GM23338 (cell line): Measurements from ENCODE around the gene ZNF581. TPM values are rescaled to one million over a fixed set of nuclear protein-coding genes. Genes with fewer than 3 reads are reported as not detected.

ENCODE experiments used
- ATAC-seq: fragments of 200-7000 bp; cut with Tn5 transposase; 3 replicates; pipeline ENCODE4 v1.9.1; 2020
- DNase-seq: peaks from one replicate; pipeline ENCODE4 v3.0.0-alpha.2; 2015; ENCODE audit warnings: low spot score
- H2AFZ ChIP-seq: fragments of 200-600 bp; sonication (generic); 2 replicates; pipeline ENCODE4 v1.8.0; 2016; ENCODE audit warnings: antibody characterized with exemption, mild to moderate bottlenecking, moderate library complexity
- H3F3A ChIP-seq: fragments of 200-600 bp; sonication (generic); replicated peaks from 2 replicates; pipeline ENCODE4 v1.8.0; 2017; ENCODE audit warnings: antibody characterized with exemption, mixed run types, low read depth
- H3K27ac ChIP-seq: fragments of 200-600 bp; sonication (generic); 2 replicates; pipeline ENCODE4 v1.6.1; 2016; ENCODE audit warnings: low read depth
- H3K27me3 ChIP-seq: fragments of 200-600 bp; sonication (generic); 2 replicates; pipeline ENCODE4 v1.8.0; 2016; ENCODE audit warnings: mild to moderate bottlenecking, mixed run types, moderate library complexity; ENCODE audit not compliant: insufficient read depth
- H3K36me3 ChIP-seq: fragments of 200-600 bp; sonication (generic); 2 replicates; pipeline ENCODE4 v1.8.0; 2016; ENCODE audit warnings: mild to moderate bottlenecking; ENCODE audit not compliant: insufficient read depth
- H3K4me1 ChIP-seq: fragments of 200-600 bp; sonication (generic); 2 replicates; pipeline ENCODE4 v1.8.0; 2016; ENCODE audit warnings: mild to moderate bottlenecking, moderate library complexity; ENCODE audit not compliant: insufficient read depth
- H3K4me2 ChIP-seq: fragments of 200-600 bp; sonication (generic); 2 replicates; pipeline ENCODE4 v1.7.1; 2017; ENCODE audit warnings: mixed run types
- H3K4me3 ChIP-seq: fragments of 200-600 bp; sonication (generic); 2 replicates; pipeline ENCODE4 v1.6.1; 2016; ENCODE audit warnings: mixed run types
- H3K79me2 ChIP-seq: fragments of 200-600 bp; sonication (generic); replicated peaks from 2 replicates; pipeline ENCODE4 v1.8.0; 2017; ENCODE audit warnings: mild to moderate bottlenecking; ENCODE audit not compliant: insufficient read depth
- H3K9me2 ChIP-seq: fragments of 200-600 bp; sonication (generic); 2 replicates; pipeline ENCODE4 v1.8.0; 2017; ENCODE audit not compliant: insufficient read depth
- H4K20me1 ChIP-seq: fragments of 200-600 bp; sonication (generic); replicated peaks from 2 replicates; pipeline ENCODE4 v1.8.0; 2017; ENCODE audit warnings: mild to moderate bottlenecking; ENCODE audit not compliant: insufficient read depth
- H3K27ac Mint-ChIP-seq: 2 replicates; pipeline ENCODE4 v1.8.0; 2020; ENCODE audit warnings: inconsistent platforms, mild to moderate bottlenecking, moderate library complexity, mixed read lengths
- H3K27me3 Mint-ChIP-seq: 3 replicates; pipeline ENCODE4 v1.8.0; 2022; ENCODE audit warnings: low read depth, mild to moderate bottlenecking, moderate library complexity, mixed read lengths, inconsistent platforms; ENCODE audit not compliant: insufficient read depth, poor library complexity
- H3K36me3 Mint-ChIP-seq: 3 replicates; pipeline ENCODE4 v1.8.0; 2021; ENCODE audit warnings: low read depth, mild to moderate bottlenecking, inconsistent platforms, moderate library complexity, mixed read lengths
- H3K4me1 Mint-ChIP-seq: 3 replicates; pipeline ENCODE4 v1.8.0; 2020; ENCODE audit warnings: mild to moderate bottlenecking, inconsistent platforms, mixed read lengths
- H3K4me3 Mint-ChIP-seq: 3 replicates; pipeline ENCODE4 v1.8.0; 2021; ENCODE audit warnings: moderate library complexity, mild to moderate bottlenecking, inconsistent platforms, mixed read lengths
- H3K9me3 Mint-ChIP-seq: 3 replicates; pipeline ENCODE4 v1.8.0; 2020; ENCODE audit warnings: moderate library complexity, mild to moderate bottlenecking, inconsistent platforms, mixed read lengths
- CREB1 ChIP-seq: fragments of 250-450 bp; sonication (Bioruptor Pico); IDR thresholded peaks from 2 replicates; pipeline ENCODE4 v1.5.0; 2020; ENCODE audit warnings: low read depth, mild to moderate bottlenecking, moderate library complexity
- EZH2 ChIP-seq: fragments of 200-600 bp; sonication (generic); IDR thresholded peaks from one replicate; pipeline ENCODE4 v1.8.0; 2017; ENCODE audit warnings: antibody characterized with exemption, mild to moderate bottlenecking, low read depth; ENCODE audit not compliant: unreplicated experiment
- EZH2phosphoT487 ChIP-seq: fragments of 200-600 bp; sonication (generic); IDR thresholded peaks from one replicate; pipeline ENCODE4 v1.8.1; 2018; ENCODE audit warnings: antibody characterized with exemption; ENCODE audit not compliant: unreplicated experiment
- JUNB ChIP-seq: IDR thresholded peaks from one replicate; pipeline ENCODE4 v1.6.1; 2016; ENCODE audit warnings: antibody characterized with exemption; ENCODE audit not compliant: unreplicated experiment
- NANOG ChIP-seq: IDR thresholded peaks from 2 replicates; pipeline ENCODE4 v1.6.1; 2016; ENCODE audit warnings: antibody characterized with exemption, borderline replicate concordance
- STAT1 ChIP-seq: IDR thresholded peaks from one replicate; pipeline ENCODE4 v1.6.1; 2016; ENCODE audit warnings: antibody characterized with exemption; ENCODE audit not compliant: unreplicated experiment
- ZNF114 ChIP-seq: fragments of 250-450 bp; sonication (Bioruptor Pico); IDR thresholded peaks from 2 replicates; pipeline ENCODE4 v1.5.0; 2020; ENCODE audit warnings: mild to moderate bottlenecking, moderate library complexity
- polyA plus RNA-seq: library from polyadenylated mRNA; unstranded; fragments of >200 nt; fragmentation: Nextera tagmentation; extraction: Ambion mirVana; gene quantifications from 2 replicates; pipeline ENCODE4 v1.2.1, GENCODE V29; 2016
- total RNA-seq: library from RNA; depleted of rRNA; stranded (reverse); fragments of >200 nt; shearing (Covaris generic); gene quantifications from 2 replicates; pipeline ENCODE4 v1.2.3, GENCODE V29; 2014
- TF ChIP-seq, protein P1 (sequence below): fragments of 250-450 bp; sonication (Bioruptor Pico); IDR thresholded peaks from 2 replicates; pipeline ENCODE4 v1.5.0; 2020; ENCODE audit warnings: mild to moderate bottlenecking, moderate library complexity
- TF ChIP-seq, protein P2 (sequence below), 2 experiments: fragments of 200-600 bp in 1 of 2; sonication (generic) in 1 of 2; conservative IDR thresholded peaks; 2 replicates each; pipeline versions ENCODE4 v1.5.1 to v1.6.1; 2016 to 2017; ENCODE audit warnings: antibody characterized with exemption in 2 of 2, low read depth in 2 of 2, mild to moderate bottlenecking in 2 of 2, moderate library complexity in 1 of 2
- TF ChIP-seq, protein P3 (sequence below): IDR thresholded peaks from one replicate; pipeline ENCODE4 v1.6.1; 2018; ENCODE audit warnings: antibody characterized with exemption; ENCODE audit not compliant: unreplicated experiment

ZNF581 gene
- total and polyA plus RNA-seq, 2 experiments from 2014 or later: 48.5 to 87.6 TPM

DNA sequence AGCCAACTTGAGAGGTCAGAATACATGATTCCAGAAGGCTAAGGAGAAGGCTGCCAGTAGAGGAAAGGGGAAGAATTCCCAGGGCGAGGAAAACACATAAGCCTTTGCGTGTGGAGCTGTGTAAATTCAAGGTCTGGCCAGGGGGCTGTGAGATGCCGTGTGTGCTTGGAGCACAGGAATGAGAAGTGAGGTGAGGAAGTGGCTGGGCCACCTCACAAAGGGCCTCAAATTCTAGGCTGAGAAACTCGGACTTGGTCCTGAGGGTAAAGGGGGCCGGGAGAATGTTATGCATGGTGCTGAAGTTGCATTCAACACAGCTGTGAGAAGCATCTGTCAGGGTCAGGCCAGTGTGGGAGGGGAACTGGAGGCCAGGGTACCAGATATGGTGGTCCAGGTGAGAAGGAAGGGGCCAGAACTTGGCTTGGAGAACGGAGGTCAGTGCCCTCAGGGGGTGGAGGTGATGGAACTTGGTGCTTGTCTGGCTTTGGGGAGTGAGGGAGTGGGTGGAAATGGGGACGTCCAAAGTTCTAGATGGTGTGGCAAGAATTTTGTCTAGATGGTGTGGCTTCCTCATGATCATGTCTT, 7.5 kb upstream of the ZNF581 start:
- peaks cover 30% of the 10 kb centered on the region for H3K4me1 Mint-ChIP-seq
- Histone ChIP-seq H3K27ac (no peak overlapping the region), H3K36me3 (no peaks in the 10 kb centered on the region), H3F3A (peaks cover 25% of the 10 kb centered on the region), H3K4me3 (peak overlapping the region; percentile 84), H2AFZ (no peak overlapping the region), H3K79me2 (peaks cover 17% of the 10 kb centered on the region), H3K4me2 (peak overlapping the region; percentile 98), H3K4me1 (peaks cover 9% of the 10 kb centered on the region), H3K9me2 (peaks cover 3% of the 10 kb centered on the region; the same call in 1 of the 2 replicates), H3K27me3 (no peaks in the 10 kb centered on the region), H4K20me1 (peaks cover 5% of the 10 kb centered on the region; the same call in 1 of the 2 replicates)
- peaks cover 11% of the 10 kb centered on the region for H3K9me3 Mint-ChIP-seq
- ATAC-seq (no peak), DNase-seq (no peak)
- H3K27me3 Mint-ChIP-seq: peaks cover 24% of the 10 kb centered on the region
- H3K27ac Mint-ChIP-seq: 0 out of 2 replicates have a peak overlapping the region, but pooled peaks have one; percentile 99
- H3K4me3 Mint-ChIP-seq: peak overlapping the region; percentile 100
- H3K36me3 Mint-ChIP-seq: peaks cover 20% of the 10 kb centered on the region
- TF ChIP-seq, protein P1, sequence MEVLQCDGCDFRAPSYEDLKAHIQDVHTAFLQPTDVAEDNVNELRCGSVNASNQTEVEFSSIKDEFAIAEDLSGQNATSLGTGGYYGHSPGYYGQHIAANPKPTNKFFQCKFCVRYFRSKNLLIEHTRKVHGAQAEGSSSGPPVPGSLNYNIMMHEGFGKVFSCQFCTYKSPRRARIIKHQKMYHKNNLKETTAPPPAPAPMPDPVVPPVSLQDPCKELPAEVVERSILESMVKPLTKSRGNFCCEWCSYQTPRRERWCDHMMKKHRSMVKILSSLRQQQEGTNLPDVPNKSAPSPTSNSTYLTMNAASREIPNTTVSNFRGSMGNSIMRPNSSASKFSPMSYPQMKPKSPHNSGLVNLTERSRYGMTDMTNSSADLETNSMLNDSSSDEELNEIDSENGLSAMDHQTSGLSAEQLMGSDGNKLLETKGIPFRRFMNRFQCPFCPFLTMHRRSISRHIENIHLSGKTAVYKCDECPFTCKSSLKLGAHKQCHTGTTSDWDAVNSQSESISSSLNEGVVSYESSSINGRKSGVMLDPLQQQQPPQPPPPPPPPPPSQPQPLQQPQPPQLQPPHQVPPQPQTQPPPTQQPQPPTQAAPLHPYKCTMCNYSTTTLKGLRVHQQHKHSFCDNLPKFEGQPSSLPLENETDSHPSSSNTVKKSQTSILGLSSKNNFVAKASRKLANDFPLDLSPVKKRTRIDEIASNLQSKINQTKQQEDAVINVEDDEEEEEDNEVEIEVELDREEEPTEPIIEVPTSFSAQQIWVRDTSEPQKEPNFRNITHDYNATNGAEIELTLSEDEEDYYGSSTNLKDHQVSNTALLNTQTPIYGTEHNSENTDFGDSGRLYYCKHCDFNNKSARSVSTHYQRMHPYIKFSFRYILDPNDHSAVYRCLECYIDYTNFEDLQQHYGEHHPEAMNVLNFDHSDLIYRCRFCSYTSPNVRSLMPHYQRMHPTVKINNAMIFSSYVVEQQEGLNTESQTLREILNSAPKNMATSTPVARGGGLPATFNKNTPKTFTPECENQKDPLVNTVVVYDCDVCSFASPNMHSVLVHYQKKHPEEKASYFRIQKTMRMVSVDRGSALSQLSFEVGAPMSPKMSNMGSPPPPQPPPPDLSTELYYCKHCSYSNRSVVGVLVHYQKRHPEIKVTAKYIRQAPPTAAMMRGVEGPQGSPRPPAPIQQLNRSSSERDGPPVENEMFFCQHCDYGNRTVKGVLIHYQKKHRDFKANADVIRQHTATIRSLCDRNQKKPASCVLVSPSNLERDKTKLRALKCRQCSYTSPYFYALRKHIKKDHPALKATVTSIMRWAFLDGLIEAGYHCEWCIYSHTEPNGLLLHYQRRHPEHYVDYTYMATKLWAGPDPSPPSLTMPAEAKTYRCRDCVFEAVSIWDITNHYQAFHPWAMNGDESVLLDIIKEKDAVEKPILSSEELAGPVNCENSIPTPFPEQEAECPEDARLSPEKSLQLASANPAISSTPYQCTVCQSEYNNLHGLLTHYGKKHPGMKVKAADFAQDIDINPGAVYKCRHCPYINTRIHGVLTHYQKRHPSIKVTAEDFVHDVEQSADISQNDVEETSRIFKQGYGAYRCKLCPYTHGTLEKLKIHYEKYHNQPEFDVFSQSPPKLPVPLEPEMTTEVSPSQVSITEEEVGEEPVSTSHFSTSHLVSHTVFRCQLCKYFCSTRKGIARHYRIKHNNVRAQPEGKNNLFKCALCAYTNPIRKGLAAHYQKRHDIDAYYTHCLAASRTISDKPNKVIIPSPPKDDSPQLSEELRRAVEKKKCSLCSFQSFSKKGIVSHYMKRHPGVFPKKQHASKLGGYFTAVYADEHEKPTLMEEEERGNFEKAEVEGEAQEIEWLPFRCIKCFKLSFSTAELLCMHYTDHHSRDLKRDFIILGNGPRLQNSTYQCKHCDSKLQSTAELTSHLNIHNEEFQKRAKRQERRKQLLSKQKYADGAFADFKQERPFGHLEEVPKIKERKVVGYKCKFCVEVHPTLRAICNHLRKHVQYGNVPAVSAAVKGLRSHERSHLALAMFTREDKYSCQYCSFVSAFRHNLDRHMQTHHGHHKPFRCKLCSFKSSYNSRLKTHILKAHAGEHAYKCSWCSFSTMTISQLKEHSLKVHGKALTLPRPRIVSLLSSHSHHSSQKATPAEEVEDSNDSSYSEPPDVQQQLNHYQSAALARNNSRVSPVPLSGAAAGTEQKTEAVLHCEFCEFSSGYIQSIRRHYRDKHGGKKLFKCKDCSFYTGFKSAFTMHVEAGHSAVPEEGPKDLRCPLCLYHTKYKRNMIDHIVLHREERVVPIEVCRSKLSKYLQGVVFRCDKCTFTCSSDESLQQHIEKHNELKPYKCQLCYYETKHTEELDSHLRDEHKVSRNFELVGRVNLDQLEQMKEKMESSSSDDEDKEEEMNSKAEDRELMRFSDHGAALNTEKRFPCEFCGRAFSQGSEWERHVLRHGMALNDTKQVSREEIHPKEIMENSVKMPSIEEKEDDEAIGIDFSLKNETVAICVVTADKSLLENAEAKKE (CRISPR knock-in tag): no peak
- TF ChIP-seq NANOG (no peak), CREB1 (CRISPR knock-in tag) (no peak), STAT1 (no peak), EZH2phosphoT487 (no peak), EZH2 (no peak), JUNB (no peak), ZNF114 (CRISPR knock-in tag) (no peak)
- TF ChIP-seq, protein P2, sequence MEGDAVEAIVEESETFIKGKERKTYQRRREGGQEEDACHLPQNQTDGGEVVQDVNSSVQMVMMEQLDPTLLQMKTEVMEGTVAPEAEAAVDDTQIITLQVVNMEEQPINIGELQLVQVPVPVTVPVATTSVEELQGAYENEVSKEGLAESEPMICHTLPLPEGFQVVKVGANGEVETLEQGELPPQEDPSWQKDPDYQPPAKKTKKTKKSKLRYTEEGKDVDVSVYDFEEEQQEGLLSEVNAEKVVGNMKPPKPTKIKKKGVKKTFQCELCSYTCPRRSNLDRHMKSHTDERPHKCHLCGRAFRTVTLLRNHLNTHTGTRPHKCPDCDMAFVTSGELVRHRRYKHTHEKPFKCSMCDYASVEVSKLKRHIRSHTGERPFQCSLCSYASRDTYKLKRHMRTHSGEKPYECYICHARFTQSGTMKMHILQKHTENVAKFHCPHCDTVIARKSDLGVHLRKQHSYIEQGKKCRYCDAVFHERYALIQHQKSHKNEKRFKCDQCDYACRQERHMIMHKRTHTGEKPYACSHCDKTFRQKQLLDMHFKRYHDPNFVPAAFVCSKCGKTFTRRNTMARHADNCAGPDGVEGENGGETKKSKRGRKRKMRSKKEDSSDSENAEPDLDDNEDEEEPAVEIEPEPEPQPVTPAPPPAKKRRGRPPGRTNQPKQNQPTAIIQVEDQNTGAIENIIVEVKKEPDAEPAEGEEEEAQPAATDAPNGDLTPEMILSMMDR (conservative IDR thresholded peaks at IDR 0.05; ENCODE audit: low read depth in 2 of 2): no peak
- TF ChIP-seq, protein P3, sequence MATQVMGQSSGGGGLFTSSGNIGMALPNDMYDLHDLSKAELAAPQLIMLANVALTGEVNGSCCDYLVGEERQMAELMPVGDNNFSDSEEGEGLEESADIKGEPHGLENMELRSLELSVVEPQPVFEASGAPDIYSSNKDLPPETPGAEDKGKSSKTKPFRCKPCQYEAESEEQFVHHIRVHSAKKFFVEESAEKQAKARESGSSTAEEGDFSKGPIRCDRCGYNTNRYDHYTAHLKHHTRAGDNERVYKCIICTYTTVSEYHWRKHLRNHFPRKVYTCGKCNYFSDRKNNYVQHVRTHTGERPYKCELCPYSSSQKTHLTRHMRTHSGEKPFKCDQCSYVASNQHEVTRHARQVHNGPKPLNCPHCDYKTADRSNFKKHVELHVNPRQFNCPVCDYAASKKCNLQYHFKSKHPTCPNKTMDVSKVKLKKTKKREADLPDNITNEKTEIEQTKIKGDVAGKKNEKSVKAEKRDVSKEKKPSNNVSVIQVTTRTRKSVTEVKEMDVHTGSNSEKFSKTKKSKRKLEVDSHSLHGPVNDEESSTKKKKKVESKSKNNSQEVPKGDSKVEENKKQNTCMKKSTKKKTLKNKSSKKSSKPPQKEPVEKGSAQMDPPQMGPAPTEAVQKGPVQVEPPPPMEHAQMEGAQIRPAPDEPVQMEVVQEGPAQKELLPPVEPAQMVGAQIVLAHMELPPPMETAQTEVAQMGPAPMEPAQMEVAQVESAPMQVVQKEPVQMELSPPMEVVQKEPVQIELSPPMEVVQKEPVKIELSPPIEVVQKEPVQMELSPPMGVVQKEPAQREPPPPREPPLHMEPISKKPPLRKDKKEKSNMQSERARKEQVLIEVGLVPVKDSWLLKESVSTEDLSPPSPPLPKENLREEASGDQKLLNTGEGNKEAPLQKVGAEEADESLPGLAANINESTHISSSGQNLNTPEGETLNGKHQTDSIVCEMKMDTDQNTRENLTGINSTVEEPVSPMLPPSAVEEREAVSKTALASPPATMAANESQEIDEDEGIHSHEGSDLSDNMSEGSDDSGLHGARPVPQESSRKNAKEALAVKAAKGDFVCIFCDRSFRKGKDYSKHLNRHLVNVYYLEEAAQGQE: no peak
